OCI-LY3 (cell line): ENCODE results near the gene ARMC6.

Experiments used
- CTCF ChIP-seq: fragments of 200-600, 300-600 bp; sonication (generic); IDR thresholded peaks from 2 replicates; pipeline ENCODE4 v1.5.1; 2014; ENCODE audit warnings: antibody characterized with exemption, low read length, low read depth
- EZH2phosphoT487 ChIP-seq: fragments of 200-600 bp; shearing (Covaris generic); IDR thresholded peaks from 2 replicates; pipeline ENCODE4 v1.6.1; 2018; ENCODE audit warnings: antibody characterized with exemption, mixed run types, low read depth

GRCh38 chr19:19077103-19077502 is 43.7 kb downstream of the ARMC6 start:
- no peak for TF ChIP-seq CTCF
- no peak for TF ChIP-seq EZH2phosphoT487
